ENCODE data around the gene PCDHGC4.

PCDHGC4 gene

DNA sequence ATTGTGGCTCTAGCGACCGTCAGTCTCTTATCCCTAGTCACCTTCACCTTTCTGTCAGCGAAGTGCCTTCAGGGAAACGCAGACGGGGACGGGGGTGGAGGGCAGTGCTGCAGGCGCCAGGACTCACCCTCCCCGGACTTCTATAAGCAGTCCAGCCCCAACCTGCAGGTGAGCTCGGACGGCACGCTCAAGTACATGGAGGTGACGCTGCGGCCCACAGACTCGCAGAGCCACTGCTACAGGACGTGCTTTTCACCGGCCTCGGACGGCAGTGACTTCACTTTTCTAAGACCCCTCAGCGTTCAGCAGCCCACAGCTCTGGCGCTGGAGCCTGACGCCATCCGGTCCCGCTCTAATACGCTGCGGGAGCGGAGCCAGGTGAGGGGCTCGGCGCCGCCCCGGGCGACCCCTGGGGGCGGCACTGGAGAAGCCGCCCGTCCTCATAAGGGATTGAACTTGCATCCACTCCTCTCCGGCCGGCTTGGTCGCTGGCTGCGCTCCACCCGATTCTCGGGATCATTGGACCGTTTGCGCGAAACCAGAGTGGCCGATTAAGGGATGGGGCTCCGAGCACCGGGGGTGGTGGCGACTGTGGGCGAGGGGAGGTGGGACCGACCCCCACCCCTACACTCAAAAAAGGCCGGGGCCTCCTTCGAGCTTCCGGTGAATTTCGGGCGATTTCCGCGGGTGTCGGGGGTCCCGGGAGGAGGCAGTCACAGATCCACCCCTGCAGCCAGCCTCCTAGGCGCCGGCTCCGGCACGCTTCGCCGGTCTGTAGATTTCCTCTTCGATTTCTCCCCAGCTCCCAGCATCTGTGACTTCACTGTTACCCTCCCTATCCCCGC, 6.7 kb downstream of the PCDHGC4 start:
- Histone ChIP-seq H3K27me3 (ENCODE audit: insufficient read depth, poor library complexity, severe bottlenecking) (no peaks in the 10 kb centered on the region), H3K9me3 (ENCODE audit: severe bottlenecking) (no peaks in the 10 kb centered on the region), H3K4me3 (ENCODE audit: severe bottlenecking) (no peak overlapping the region), H3K4me1 (ENCODE audit: insufficient read depth, poor library complexity, severe bottlenecking) (peaks cover 22% of the 10 kb centered on the region), H3K27ac (ENCODE audit: poor library complexity, severe bottlenecking) (no peak overlapping the region), H3K36me3 (ENCODE audit: low read depth) (no peaks in the 10 kb centered on the region)
- ATAC-seq (ENCODE audit: low read depth) (no peak), DNase-seq (ENCODE audit: low spot score) (no peak)
- TF ChIP-seq, protein P1, sequence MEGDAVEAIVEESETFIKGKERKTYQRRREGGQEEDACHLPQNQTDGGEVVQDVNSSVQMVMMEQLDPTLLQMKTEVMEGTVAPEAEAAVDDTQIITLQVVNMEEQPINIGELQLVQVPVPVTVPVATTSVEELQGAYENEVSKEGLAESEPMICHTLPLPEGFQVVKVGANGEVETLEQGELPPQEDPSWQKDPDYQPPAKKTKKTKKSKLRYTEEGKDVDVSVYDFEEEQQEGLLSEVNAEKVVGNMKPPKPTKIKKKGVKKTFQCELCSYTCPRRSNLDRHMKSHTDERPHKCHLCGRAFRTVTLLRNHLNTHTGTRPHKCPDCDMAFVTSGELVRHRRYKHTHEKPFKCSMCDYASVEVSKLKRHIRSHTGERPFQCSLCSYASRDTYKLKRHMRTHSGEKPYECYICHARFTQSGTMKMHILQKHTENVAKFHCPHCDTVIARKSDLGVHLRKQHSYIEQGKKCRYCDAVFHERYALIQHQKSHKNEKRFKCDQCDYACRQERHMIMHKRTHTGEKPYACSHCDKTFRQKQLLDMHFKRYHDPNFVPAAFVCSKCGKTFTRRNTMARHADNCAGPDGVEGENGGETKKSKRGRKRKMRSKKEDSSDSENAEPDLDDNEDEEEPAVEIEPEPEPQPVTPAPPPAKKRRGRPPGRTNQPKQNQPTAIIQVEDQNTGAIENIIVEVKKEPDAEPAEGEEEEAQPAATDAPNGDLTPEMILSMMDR (IDR thresholded peaks at IDR 0.05; ENCODE audit: poor library complexity, severe bottlenecking): no peak

DNA sequence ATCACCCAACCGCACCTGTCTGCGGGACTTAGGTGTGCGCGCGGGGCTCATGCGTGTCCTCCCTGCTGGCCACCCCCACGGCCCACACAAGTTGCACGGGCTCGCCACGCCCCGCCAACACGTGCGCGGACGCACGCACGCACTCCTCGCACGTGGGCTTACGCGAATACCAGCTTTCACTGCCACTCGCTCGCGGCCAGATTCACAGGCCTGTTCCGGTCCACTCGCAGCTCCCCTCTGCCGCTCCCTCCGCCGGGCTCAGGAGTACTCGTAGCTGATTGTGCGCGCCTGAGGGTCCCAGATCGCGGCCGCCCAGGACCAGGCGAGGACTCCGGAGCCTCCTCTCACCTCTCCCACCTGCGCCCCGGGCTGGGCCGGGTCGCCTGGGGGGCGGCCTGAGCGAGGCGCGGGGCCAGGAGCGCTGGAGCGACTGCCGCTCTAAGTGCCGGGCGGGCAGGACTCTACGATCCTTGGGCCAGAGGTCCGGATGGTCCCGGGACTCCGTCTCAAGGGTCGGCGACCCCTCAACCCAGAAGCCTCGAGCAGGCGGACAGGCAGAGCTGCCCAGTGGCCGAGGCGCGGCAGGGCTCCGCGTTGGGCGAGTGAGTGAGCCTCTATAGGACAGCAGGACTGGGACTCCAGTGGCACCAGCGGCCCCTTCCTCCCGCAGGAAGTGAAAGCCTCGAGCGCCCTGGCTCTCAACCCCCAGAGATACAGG, 7.5 kb downstream of the PCDHGC4 start:
- Histone ChIP-seq H3K36me3 (ENCODE audit: low read depth) (no peaks in the 10 kb centered on the region), H3K4me1 (ENCODE audit: insufficient read depth, poor library complexity, severe bottlenecking) (peaks cover 22% of the 10 kb centered on the region), H3K9me3 (ENCODE audit: severe bottlenecking) (no peaks in the 10 kb centered on the region), H3K4me3 (ENCODE audit: severe bottlenecking) (no peak overlapping the region), H3K27me3 (ENCODE audit: insufficient read depth, poor library complexity, severe bottlenecking) (no peaks in the 10 kb centered on the region), H3K27ac (ENCODE audit: poor library complexity, severe bottlenecking) (no peak overlapping the region)
- ATAC-seq (ENCODE audit: low read depth) (no peak), DNase-seq (ENCODE audit: low spot score) (no peak)
- TF ChIP-seq, protein P1 (IDR thresholded peaks at IDR 0.05; ENCODE audit: poor library complexity, severe bottlenecking): no peak

DNA sequence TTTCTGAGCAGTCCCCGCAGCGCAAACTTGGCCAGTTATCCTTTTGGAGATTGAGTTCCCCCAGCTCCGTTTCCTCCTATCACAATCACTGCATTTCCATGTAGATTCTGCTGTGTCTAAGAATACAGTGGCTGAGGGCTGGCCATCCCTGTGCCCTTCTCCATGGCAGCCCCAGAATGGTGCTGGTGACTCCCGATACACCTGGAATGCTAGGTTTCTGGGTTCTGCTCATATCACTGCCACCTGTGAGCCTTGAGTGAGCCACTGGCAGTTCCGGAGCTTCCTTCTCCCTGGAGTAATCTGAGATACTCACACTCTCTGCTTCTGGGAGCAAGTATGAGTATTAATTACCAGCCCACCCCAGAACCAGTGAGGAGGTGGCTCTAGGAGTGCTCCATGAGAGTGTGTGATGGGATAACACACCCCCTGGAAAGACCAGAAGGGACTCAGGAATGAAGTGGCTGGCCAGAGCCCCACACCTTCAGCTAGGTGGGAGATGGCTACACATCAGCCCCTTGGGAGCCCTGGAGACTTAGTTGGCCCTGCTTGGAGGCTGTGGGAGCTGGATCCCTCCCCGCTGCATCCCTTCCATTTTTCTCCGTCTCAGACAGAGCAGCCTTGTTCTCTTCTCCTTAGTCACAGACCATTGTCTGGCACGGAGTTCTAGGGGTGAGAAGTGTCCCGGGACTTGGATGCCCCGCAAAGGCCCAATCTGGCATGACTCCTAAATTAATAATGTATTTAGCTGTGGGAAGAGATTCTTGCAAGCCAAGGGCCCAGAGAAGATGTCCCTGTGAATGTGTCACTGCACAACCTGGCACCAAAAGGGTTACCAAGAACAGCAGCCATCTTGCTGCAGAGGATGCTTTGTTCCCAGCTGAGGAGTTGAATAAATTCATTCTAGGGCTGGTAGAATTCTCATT, 8.9 kb downstream of the PCDHGC4 start:
- DNase-seq (ENCODE audit: low spot score) (no peak), ATAC-seq (ENCODE audit: low read depth) (no peak)

GRCh38 chr5:141494761-141495452, 10.1 kb downstream of the PCDHGC4 start:
- no peak overlapping the region for H3K27ac ChIP-seq (ENCODE audit: poor library complexity, severe bottlenecking)
- no peaks in the 10 kb centered on the region for H3K9me3 ChIP-seq (ENCODE audit: severe bottlenecking)
- no peak for DNase-seq (ENCODE audit: low spot score)
- H3K27me3 ChIP-seq (ENCODE audit: insufficient read depth, poor library complexity, severe bottlenecking): no peaks in the 10 kb centered on the region
- TF ChIP-seq, protein P1 (IDR thresholded peaks at IDR 0.05; ENCODE audit: poor library complexity, severe bottlenecking): no peak
- ATAC-seq (ENCODE audit: low read depth): no peak
- no peaks in the 10 kb centered on the region; the same call in 1 of the 2 replicates for H3K36me3 ChIP-seq (ENCODE audit: low read depth)
- H3K4me1 ChIP-seq (ENCODE audit: insufficient read depth, poor library complexity, severe bottlenecking): no peaks in the 10 kb centered on the region
- H3K4me3 ChIP-seq (ENCODE audit: severe bottlenecking): no peak overlapping the region

More for the DNA sequence above, 8.9 kb downstream of the PCDHGC4 start:
- Histone ChIP-seq H3K36me3 (ENCODE audit: low read depth) (no peaks in the 10 kb centered on the region), H3K4me1 (ENCODE audit: insufficient read depth, poor library complexity, severe bottlenecking) (peaks cover 11% of the 10 kb centered on the region), H3K27me3 (ENCODE audit: insufficient read depth, poor library complexity, severe bottlenecking) (no peaks in the 10 kb centered on the region), H3K27ac (ENCODE audit: poor library complexity, severe bottlenecking) (no peak overlapping the region), H3K9me3 (ENCODE audit: severe bottlenecking) (no peaks in the 10 kb centered on the region), H3K4me3 (ENCODE audit: severe bottlenecking) (no peak overlapping the region)
- TF ChIP-seq, protein P1 (IDR thresholded peaks at IDR 0.05; ENCODE audit: poor library complexity, severe bottlenecking): no peak

All from RWPE2 (cell line).